Cardiac septum (tissue), 1 donor: ENCODE data around the gene TBX5. TPM values are rescaled to one million over a fixed set of nuclear protein-coding genes. Genes with fewer than 3 reads are reported as not detected.
"Not testable (repeated sequence)": the region's sequence is repeated elsewhere in the genome, so short reads cannot be mapped to it uniquely, and the experiment has no call there.

Experiments used
- DNase-seq: peaks from one replicate; pipeline ENCODE4 v3.0.0-alpha.2; 2020; ENCODE audit warnings: low spot score
- intact Hi-C: fragments of 100-400 bp; cut with DNase I; formaldehyde crosslinking; loops from one replicate; pipeline ENCODE4 v1.14.0; 2022
- total RNA-seq: library from RNA; stranded (reverse); fragmentation: NEBNext Ultra II Directional; extraction: Animal tissue kit (Norgen Biotek cat#: 25700); gene quantifications from one replicate; pipeline ENCODE4 v1.2.1, GENCODE V29; 2021
- donor health status: DM: no; HTN: no; CAD: no.

The TBX5 gene
- total RNA-seq, 1 donor from 2014 or later, result 34.6 TPM

DNA sequence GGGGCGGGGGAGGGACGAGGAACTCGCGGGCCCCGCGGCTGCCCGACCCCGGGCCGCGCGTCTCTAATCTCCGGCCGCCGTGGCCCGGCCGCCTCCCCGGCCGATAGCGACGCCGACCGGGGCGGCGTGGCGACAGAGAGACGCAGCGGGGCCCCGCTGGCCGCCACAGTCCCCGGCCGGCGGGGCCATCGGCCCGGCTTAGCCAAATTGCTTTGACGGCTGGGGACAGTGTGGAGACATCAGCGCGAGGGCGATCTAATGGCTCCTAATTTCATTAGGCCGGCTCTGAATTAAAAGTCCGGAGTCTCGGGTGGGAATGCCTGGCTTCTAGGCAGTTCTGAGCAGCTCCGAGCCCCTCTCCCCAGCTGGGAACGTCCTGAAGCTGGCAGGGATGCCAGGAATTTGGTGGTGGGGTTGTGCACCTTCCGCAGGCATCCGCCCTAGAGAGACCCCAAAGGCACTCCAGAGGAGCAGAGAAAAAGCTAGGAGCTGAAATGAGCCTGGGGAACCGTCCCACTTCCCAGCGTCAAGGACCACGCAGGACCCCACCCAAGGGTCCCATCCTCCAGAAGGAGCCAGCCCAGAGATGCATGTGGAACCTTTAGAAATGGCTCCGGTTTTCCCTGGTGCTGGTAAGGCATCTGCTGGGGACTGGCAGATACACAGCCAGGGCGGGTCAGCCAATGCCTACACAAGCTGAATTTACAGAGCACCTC, 9.6 kb downstream of the TBX5 start:
- no peak for DNase-seq
- intact Hi-C loops, result no loop called here

DNA sequence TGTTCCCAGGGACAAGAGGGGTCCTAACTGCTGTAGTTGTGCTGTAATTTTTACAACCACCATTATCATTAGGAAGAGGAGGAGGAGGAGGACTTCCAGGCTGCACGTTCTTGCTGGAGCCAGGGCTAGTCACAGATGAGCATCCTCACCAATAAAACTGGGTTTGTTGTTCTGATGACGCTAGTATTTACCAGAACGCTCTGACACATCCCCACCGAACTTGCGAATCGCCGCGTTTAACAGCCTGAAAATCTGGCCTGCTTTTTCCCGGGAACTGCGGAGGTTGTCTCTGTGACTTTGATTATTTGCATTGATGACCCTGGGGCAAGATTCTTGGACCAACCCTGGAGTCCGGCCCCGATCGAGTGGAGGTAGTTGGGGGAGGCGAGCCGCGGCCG, 10.2 kb downstream of the TBX5 start:
- intact Hi-C loops, result no loop called here
- no peak for DNase-seq

DNA sequence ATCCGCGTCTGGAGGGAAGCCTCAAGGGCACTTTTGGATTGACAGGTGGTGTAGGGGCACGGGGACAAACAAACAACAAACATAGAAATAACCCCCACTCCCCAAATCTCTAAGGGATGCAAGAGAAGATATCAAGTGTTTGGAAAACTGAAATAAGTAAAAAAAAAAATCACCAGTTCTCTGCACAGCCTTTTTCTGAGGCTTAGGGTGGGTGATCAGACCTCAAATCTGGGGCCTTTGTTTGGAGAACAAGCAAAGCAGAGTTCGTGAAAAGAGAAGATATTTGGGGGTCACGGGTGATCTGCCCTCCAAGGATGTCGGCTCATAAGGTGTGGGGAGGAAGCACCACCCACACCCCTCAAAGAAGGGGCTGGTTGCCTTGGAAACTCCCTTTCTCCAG, 10.7 kb downstream of the TBX5 start:
- intact Hi-C loops, result no loop called here
- no peak for DNase-seq

DNA sequence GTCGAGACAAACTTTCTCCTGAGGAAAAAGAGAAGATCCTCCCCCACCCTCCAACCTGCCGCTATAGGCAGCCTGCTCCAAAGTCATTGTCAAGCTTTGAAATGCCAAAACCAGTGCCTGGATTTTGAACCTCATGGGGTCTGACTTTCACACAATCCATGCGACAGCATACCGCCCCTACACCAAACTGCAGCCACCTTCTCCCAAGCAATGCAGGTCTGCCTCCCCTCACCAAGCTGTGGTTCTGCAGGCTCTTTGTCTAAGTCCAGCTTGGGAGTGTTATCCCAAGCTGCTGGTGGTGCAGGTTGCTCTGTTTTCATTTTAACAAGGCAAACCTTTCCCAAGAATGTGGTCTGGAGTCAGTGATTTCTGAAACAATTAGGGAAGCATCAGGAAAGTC, 12.4 kb downstream of the TBX5 start:
- no peak for DNase-seq
- intact Hi-C loops, result no loop called here

DNA sequence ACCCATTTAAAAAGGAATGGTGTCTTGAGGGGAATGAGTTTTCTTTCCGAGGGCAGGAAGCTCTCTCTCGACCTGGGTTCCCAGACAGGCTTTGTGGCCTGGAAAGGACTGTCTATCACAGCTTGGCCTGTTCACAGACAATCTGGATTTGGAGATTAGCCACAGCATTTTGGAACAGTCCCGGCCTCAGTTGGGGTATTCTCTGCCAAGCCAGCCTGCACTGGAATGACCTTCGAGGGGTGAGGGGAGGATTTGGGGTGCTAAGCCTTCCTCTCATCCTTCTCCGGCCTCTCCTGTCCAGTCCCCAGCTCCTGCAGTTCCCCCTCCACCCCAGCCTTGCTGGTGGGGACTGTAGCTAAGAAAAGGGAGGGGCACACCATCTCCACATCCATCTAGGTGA, 13.0 kb downstream of the TBX5 start:
- DNase-seq, result peak; percentile 70
- intact Hi-C loops, result no loop called here

DNA sequence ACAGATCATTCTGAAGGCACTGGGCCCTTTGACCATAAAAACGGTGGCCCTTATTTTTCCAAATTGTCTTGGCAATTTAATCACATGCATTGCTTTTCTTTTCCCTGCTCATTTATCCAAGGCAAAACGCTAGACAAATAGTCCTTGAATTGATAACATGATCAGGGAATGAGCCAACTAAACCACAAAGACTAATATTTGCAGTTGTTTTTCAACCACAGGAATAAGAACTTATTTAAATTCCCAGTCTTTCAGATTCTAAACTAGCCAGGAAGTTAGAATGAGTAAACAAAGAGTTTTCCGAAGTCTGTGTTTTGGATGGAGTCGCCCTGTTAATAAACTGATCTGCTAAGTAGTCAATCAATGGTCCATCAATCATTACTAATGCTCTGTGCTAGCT, 14.9 kb downstream of the TBX5 start:
- intact Hi-C loops, result no loop called here
- no peak for DNase-seq

DNA sequence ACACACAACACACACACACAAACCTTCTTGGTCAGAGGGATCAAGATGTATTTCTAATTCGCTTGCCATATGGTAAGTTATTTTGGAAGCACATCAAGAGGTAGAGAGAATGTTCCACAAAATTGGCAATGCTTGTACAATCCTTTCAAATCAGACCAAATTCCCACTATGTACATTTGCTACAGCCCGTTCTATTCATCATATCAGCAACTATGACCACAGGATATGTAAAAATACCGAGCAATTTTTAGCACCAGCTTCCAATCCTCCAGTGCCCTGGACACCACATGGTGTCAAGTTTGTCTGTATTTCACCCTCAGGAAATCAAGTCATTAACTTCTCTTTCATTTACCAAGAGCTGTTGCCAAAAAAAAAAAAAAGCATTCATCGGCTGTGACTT, 21.2 kb downstream of the TBX5 start:
- DNase-seq, result no peak
- intact Hi-C loops, result no loop called here

DNA sequence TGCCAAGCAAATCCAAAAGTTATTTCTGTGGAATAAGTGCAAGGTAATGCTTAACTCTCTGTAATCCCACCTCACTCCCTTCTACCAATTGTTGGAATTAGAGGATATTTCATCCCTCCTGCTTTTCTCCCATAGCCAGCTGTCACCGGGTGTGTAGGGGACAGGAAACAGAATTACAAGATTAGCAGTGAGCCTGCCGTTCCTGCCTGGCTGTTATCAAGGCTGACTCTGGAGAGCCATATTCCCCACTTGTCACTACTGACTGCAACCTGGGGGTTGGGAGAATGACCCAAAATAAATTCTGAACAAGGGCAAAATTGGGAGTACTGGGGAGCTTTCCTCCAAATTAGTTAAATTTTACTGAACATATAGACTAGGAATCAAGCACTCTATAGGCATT, 24.8 kb downstream of the TBX5 start:
- intact Hi-C loops, result no loop called here
- DNase-seq, result no peak

DNA sequence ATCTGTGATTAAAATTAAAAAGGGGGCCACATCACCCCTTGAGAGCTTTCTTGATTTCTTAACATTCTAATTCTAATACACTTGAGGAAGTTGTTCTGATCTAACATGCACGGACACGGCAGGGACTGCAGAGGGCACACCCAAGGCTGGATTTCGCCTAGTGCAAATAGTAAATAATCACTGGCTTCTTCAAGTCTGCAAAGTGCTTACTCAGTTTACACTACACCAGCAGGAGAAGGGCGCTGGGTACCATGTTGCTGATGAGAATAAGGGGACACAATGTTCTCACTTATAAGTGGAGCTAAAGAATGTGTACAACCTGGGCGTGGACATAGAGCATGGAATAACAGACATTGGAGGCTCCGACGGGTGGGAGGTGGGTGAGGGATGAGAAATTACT, 34.2 kb downstream of the TBX5 start:
- intact Hi-C loops, result no loop called here
- no peak for DNase-seq

DNA sequence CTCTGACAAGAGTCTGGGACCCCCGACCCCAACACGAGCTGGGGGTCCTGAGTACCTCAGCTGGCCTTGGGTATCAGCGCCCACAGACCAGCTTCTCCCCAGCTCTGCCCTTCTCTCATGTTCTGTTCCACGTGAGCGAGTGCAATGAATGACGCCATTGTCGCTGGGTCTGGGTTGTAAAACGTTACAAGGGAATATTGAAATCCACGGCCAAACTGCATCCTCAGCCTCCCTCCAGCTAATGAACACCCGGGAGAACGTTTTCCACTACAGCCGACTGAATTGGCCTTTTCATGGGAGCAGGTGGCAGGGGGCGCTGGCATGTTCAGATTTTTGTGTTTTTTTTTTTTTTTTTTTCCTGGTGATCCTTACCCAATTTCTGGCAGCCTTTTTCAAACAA, 34.7 kb downstream of the TBX5 start:
- intact Hi-C loops, result no loop called here
- DNase-seq, result no peak

DNA sequence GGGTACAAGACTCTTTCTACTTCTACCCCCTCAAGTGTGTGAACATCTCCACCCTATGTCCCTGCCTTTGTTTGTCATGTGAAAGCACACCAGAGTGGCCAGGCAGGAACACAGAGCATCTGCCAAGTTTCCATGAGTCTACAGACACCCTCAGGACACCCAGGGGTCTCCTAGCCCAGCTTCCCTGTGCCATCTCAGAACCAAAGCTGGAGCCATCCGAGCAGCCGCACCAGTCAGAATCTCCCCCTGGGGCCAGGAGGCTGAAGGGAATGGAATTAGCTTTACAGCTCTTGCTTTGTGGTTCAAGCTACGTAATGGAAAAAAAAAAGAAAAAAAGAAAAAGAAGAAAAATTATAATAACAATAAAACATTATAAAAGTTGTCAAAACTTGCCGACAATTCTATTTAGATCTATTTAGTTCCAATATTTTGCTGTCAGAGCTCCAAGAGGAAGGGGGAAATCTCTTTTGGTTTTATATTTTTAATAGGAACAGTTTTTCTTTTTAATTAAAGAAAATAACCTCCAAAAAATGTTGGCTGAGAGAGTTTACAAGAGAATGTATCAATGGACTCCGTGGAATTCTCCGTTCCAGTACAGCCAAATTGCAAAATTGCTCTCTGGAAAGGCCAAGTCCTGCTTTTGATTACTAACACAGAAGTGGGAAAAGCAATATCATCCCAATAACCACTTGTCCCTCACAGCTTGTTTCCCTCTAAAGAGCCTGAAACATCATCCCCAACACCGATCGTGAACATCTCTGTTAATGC, 37.1 kb downstream of the TBX5 start:
- DNase-seq, result no peak
- intact Hi-C loops, result no loop called here

DNA sequence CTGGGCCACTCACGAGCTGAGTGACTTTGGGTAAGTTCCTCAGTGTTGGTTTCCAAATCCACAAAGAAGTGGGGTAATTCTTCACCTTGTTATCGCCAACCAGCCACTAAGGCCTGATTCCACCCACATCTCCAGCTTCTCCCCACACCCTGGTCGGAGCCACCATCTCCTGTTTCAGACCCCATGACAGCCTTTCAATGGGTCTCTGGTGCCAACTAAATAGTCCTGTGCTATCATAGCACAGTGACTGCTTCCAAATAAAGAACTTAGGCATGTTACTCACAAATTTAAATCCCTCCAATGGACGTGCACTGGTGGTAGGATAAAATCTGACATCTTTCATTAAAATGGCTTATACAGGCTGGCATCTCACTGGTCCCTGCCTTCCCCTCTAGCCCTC, 44.0 kb downstream of the TBX5 start:
- intact Hi-C loops, result no loop called here
- no peak for DNase-seq

DNA sequence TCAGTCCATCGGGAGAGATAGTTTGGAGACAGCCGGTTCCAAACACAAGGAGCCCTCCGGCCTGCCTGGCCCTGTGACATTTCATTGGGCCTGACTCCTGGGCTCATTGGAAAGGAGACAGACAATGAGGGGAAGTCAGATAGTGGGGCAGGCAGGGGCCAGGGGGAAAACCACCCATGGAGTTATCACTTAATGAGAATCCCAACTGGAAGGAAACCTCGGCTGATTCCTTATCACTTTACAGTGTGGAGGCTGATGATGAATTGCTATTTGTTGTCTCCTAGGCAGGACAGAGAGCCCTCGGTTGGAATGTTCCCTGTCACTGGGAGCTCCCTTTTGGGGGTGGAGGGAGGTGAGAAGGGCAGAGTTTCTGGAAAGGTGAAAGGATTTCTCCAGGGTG, 44.4 kb downstream of the TBX5 start:
- intact Hi-C loops, result no loop called here
- DNase-seq, result no peak

DNA sequence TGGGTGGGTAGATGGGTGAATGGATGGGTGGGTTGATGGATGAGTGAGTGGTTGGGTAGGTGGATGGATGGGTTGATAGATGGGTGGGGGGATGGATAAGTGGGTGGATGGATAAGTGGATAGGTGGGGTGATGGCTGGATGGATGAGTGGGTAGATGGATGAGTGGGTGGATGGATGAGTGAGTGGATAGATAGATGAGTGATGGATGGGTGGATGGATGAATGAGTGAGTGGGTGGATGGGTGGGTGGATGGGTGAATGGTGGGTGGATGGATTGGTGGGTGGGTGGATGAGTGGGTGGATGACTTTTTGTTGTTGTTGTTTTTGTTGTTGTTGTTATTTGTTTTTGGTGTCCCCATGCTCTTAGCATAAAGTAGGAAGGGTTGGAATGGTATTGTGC, 45.5 kb downstream of the TBX5 start:
- intact Hi-C loops, result no loop called here
- DNase-seq, result no peak

DNA sequence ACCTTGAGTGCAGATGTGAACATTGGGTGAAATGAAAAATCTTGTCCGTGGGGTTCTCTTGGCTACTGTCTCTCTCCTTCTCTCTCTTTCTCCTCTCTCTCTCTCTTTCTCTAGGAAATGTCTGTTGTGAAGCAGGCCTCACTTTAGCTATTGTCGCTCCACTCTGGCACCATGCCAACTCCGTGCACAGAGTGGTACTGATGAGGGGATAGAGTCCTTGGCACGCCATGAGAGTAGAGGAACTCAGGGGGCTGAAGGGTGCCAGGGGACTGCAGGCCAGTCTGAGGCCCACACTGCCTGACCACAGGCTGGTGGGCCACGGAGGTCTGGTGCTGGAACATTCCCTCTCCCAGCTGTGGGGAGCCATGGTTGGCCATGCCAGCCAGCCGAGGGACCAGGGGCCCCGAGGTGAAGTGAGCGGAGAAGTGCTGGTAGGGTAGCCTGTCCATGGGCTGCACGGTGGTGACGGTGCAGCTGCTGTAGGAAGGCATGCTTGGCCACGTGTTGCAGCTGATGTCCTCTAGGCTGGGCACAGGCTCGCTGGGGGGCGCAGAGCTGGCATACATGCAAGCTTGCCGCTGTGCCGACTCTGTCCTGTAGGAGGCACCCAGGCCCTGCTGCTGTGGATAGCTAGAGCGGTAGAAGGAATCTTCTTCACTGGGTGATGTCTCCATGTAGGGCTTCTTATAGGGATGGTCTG, 50.4 kb downstream of the TBX5 start:
- no peak for DNase-seq
- intact Hi-C loops, result loop anchor here (5.0 to 10.0 kb wide), 3 partner anchors 47 to 191 kb away; no protein-coding TSS in a partner anchor

DNA sequence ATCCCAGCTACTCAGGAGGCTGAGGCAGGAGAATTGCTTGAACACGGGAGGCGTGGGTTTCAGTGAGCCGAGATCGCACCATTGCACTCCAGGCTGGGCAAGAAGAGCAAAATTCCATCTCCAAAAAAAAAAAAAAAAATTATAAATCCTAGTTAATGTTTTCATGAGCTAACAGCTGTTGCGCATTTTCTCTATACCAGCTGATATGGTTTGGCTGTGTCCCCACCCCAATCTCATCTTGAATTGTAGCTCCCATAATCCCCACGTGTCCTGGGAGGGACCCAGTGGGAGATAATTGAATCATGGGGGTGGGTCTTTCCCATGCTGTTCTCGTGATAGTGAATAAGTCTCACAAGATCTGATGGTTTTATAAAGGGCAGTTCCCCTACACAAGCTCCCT, 56.7 kb downstream of the TBX5 start:
- intact Hi-C loops, DNase-seq: not testable (repeated sequence)

DNA sequence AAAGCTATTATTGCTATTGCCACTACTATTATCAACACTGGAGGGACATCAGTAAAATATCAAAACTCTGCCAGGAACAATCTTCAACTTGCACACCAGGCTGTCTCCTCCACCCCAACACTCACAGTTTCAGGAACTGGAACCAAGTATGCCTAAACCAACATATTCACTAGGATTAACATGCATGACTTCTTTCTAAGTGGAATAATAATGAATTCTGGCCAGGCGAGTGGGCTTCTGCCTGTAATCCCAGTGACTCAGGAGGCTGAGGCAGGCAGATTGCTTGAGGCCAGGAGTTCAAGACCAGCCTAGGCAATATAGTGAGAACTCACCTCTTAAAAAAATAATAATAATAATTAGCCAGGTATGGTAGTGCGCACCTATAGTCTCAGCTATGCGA, 58.1 kb downstream of the TBX5 start:
- DNase-seq, result no peak
- intact Hi-C loops, result no loop called here

DNA sequence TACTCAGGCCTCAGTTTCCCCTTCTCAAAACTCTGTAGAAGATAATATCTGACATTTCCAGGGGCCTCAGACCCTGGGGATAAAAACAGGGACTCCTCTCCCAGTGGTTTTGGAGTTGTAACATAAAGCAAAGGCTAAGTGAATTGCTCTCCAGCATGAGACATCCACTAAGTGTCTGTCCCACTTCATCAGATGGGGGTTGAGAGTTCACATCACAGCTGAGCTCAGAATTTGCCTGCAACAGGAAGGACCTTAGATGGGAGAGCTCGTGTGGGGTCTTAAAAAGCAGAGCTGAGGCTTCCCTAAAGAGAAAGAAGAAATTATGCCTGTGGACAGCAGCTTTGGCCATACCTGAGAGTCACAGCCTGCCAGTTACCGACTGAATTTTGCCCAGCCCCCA, 61.1 kb downstream of the TBX5 start:
- no peak for DNase-seq
- intact Hi-C loops, result no loop called here

DNA sequence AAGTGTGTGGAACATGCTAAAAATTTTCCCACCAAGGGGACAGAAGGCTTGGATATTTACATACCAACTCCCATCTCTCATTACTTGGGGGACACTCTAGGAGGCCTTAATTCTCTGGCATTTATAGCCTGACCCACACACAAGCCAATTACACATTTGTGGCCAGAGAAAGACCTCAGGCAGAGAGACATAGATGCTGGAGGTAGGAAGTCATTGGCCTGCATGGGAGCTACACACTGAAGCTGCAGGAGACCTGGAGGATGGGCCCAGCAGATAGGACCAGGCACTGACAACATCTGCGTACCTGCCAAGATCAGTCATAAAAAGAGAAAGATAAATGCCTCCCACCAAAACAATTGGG, 61.7 kb downstream of the TBX5 start:
- intact Hi-C loops, result no loop called here
- no peak for DNase-seq

DNA sequence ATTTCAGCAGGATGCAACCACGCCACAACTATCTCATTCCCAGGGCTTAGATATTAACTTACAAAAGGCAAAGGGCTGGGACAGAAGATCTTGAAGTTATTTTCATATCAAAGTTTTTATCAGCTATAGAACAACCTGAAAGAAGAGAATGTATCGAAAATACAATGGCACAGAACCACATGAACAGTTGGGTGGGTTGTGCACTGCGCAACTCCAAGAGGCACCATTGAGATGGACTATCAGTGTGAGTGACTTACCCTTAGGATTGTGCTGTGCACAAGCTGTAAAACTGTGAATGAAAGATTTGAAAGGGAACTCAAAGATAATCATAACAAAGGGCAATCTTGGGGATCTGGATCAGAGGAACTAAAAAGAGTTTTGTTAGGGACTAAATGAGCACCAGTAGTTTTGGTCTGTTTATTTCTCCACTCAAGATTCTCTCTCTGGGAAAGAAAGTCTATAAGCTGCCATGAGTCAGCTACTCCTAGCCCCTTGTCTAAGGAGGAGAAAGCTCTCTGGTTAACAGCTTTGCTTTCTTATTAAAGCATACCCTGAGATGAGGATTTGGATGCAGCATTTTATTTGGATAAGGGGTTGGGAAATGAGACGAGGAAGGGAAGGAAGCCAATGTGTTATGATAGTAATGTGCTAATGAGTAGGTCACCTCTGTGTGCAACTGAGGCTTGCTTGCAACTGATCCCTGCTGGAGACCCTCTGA, 62.2 kb downstream of the TBX5 start:
- no peak for DNase-seq
- intact Hi-C loops, result no loop called here
